Measurements from ENCODE around the gene CRTAP.
"Not testable (repeated sequence)": the region's sequence is repeated elsewhere in the genome, so short reads cannot be mapped to it uniquely, and the experiment has no call there.

The CRTAP gene

DNA sequence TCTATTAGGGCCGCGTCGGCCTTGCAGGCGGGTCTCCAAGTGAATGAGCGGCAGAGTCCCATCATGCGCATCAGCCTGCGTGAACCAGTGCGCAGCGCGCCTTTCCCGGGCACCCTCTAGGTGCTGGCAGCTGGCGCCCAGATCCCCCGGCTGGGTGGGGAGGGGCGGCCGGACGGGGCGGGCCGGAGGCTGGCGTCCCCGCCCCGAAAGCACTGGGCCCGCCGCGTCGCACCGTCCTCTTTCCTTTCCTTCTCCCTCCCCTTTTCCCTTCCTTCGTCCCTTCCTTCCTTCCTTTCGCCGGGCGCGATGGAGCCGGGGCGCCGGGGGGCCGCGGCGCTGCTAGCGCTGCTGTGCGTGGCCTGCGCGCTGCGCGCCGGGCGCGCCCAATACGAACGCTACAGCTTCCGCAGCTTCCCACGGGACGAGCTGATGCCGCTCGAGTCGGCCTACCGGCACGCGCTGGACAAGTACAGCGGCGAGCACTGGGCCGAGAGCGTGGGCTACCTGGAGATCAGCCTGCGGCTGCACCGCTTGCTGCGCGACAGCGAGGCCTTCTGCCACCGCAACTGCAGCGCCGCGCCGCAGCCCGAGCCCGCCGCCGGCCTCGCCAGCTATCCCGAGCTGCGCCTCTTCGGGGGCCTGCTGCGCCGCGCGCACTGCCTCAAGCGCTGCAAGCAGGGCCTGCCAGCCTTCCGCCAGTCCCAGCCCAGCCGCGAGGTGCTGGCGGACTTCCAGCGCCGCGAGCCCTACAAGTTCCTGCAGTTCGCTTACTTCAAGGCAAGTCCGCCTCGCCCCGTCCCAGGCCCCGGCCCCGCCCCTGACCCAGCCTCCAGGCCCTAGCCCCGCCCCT lies at the start of gene CRTAP:
Gene CRTAP (plus strand): TSS at position 243 of the 850 bp plus-strand sequence. CDS start 64 bp downstream, at position 307.
- peak; percentile 98 for DNase-seq (ENCODE audit: low read depth)

GRCh38 chr3:33064929-33065328 lies 48.9 kb upstream of the CRTAP start:
- no peak for DNase-seq (ENCODE audit: low read depth)

DNA sequence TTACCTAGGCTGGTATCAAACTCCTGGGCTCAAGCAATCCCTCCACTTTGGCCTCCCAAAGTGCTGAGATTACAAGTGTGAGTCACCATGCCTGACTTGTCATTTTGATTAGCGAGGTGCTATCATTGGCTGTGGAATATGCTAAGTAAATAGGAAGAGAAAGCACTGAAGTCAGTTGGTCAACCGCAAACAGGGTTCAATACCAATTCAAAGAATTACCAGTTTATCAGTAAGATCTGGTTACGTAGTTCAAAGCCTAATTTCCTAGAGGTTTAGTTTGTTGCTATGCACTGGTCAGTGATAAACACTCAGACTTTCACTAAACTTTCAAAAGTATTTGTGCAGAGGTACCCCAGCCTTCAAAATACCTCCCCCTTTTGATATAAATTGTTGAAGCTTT lies 46.3 kb upstream of the CRTAP start:
- DNase-seq (ENCODE audit: low read depth), result no peak

GRCh38 chr3:33069862-33070261 lies 44.0 kb upstream of the CRTAP start:
- DNase-seq (ENCODE audit: low read depth), result peak; percentile 12

GRCh38 chr3:33071181-33071580 lies 42.6 kb upstream of the CRTAP start:
- DNase-seq (ENCODE audit: low read depth), result no peak

DNA sequence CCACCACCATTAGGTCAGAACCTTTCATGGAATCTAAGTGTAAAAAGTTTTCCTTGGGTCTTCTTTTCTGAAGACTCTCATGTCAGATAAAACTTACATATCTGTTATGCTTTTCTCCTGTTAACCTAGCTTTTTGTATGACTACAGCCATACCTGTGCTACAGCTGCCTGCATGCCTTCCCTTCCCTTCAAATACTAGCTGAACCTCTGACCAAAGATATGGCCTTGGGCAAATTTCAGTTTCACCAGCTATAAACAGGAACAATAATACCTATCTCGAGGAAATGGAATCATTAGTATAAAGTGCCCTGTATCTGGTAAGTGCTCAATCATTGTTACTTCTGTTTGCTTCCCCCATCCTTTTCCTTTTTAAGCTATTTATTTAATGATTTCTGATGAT lies 41.9 kb upstream of the CRTAP start:
- no peak for DNase-seq (ENCODE audit: low read depth)

DNA sequence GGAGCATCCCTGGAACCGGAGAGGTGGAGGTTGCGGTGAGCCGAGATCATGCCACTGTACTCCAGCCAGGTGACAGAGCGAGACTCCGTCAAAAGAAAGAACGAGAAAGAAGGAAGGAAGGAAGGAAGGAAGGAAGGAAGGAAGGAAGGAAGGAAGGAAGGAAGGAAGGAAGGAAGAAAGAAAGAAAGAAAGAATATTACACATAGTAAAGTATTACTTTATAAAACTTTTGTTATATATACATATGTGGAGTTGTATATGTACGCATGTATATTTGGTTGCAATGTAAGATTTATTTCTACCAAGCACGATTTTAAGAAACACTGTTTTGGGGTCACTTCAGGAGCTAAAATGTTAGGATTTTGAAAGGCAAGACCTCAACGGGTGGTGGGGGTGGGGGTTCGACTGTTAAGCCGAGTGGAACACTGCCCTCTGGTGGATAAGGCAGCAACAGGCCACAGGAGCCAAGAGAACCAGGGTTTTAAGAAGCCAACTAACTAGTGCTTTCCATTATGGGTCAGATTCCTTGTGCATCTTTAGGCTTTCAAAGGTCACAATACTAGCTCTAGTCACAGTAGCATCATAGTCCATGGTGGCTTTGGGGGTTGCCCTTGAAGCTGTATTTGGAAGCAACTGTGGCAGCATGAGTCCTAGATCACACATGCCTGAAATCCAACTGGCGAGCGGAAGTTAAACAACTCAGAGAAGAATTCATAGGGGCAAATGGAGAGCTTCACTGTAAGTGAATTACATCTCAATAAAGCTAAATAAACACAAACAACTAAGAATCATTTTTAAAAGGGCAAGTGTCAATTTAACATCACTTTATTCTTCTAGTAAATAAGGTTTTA lies 39.4 kb upstream of the CRTAP start:
- peak; percentile 65 for DNase-seq (ENCODE audit: low read depth)

GRCh38 chr3:33075995-33076394 lies 37.8 kb upstream of the CRTAP start:
- peak; percentile 41 for DNase-seq (ENCODE audit: low read depth)

GRCh38 chr3:33076952-33077351 lies 36.9 kb upstream of the CRTAP start:
- no peak for DNase-seq (ENCODE audit: low read depth)

DNA sequence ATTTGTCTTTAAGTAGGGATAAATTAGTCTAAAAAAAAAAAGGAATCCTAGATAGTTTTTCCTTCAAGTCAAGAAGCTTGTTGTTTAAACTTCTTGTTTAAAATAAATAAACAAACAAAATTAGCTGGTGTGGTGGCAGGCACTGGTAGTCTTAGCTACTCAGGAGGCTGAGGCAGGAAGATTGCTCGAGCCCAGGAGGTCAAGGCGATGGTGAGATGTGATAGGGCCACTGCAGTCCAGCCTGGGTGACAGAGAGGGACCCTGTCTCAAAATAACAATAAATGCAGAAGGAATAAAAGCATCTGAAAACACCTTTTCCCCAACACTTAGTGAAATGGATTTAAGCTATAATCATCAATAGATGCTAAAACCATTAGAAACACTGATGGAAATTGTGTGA lies 35.8 kb upstream of the CRTAP start:
- DNase-seq (ENCODE audit: low read depth), result no peak

- DNase-seq (ENCODE audit: low read depth), result not testable (repeated sequence)
Measured at GRCh38 chr3:33079813-33080212, 34.0 kb upstream of the CRTAP start.

DNA sequence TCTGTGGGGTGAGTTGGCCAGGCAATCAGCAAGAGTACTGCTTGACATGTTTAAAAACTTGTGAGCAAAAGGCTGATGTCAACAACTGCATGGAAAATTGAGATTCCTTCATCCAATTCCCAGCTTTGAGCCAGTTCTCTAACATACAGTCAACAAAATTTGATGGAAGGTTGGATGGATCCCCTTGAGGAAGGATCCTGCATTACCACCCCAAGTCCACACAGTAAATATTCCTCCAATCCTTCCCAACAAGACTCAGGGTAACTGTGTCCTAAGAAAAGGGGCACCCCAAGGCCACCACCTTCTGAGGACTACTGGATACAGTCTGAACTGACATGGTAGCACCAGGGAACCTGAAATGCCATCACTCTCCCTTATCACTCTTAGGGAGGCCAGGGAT lies 32.0 kb upstream of the CRTAP start:
- no peak for DNase-seq (ENCODE audit: low read depth)

- no peak for DNase-seq (ENCODE audit: low read depth)
Measured at GRCh38 chr3:33083958-33084357, 29.9 kb upstream of the CRTAP start.

- no peak for DNase-seq (ENCODE audit: low read depth)
Measured at GRCh38 chr3:33088691-33089090, 25.1 kb upstream of the CRTAP start.

- no peak for DNase-seq (ENCODE audit: low read depth)
Measured at GRCh38 chr3:33089515-33089914, 24.3 kb upstream of the CRTAP start.

DNA sequence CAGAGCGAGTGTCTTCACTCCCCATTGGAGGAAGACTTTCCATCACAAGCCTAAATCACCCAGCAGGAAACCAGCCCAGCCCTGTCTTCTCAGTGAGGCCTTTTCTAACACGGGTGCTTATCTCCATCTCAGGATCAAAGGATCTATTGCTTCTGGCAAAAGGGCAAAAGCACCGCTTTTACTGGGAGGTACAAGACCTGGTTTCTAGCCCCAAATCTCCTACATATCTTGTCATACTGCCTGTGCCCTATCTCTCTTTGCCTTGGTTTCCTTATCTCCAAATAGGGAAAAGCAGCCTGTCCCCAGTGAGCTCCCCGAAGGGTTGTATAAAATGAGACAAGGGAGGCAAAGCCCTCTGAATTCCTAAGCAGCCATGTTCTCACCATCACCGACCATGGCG lies 22.1 kb upstream of the CRTAP start:
- DNase-seq (ENCODE audit: low read depth), result no peak

DNA sequence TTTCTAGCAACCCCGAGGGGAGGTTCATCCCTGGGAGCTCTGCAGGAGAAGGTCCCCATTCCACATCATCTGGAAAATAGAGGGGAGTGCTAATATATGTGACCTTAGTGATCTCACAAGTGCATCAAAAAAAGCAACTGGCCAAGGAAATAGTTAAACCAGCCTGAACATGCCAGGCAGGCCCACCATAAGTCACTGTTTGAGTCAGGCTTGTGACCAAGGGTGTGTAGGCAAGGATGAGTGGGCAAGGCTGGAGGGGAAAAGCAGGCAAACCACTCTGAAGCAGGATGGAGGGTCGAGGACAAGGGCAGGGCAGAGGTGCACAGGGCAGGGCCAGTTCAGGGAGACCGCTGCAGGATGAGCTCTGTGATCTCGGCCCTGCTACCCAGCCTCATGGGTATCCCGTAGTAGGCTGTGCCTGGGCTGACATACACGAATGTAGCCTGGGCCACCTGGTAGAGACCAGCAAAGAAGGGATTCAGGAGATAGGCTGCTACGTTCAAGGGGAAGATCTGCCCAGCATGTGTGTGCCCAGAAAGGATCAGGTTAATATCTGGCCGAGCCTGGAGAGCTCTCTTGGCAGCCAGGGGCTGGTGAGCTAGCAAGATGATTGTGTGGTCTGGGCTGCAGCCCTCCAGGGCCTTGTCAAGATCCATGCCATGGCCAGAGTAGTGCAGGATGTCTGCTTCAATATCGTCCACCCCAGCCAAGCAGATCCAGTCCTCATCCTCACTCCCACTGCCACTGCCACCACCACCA lies 21.1 kb upstream of the CRTAP start:
- no peak for DNase-seq (ENCODE audit: low read depth)

DNA sequence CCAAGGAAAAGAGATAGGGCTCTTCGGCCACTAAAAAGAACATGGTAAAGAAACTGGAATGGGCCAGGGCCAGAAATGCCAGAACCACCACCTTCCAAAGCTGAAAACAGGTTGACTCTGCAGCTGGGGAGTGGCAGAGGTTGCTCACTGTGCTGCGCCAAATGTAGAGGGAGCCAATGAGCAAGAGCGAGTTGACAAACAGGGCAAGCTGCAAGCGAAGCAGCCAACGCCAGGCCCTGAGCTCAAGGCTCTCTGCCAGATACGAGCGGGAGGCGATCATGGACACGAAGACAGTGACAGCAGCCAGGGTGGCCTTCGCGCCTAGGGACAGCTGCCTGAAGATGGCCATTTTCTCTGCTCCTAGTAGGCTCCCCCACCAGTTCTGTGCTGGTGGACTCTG lies 20.0 kb upstream of the CRTAP start:
- DNase-seq (ENCODE audit: low read depth), result no peak

GRCh38 chr3:33095436-33095835 lies 18.4 kb upstream of the CRTAP start:
- DNase-seq (ENCODE audit: low read depth), result no peak

DNA sequence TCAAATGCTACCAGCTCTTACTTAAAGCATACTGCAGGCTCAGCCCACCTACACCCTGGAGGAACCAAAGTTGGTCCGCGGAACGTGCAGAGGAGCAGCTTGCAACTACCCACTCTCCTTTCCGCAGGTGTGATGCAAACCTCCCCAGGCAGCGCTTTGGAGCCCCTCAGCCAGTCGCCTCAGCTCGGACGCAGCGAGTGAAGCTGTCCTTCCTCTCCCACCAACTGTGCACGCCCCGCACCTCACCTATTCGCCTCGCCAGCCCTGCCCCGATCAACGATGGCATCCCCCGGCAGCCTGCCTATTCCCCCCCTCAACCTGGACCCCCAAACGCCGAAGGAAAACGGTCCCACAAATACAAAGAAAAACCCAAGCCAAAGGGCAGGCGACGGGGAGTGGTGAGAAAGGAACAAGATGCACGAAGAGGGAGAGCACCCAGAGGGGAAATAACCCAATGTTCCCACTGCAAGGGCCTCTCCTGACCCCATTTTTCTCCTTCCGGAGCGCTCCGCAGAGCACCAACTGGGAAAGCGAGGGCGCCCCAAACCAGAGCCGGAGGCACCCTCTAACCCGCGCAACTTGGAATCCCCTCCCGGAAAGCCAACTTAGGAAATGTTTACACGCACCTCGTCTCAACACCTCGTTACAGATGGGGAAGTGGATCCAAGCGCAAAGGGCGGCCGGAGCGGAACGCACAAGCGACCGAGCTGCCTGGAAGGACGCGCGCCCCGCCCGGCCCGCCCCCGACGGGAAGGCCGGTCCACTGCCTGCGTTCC lies 17.5 kb upstream of the CRTAP start:
- DNase-seq (ENCODE audit: low read depth), result no peak

DNA sequence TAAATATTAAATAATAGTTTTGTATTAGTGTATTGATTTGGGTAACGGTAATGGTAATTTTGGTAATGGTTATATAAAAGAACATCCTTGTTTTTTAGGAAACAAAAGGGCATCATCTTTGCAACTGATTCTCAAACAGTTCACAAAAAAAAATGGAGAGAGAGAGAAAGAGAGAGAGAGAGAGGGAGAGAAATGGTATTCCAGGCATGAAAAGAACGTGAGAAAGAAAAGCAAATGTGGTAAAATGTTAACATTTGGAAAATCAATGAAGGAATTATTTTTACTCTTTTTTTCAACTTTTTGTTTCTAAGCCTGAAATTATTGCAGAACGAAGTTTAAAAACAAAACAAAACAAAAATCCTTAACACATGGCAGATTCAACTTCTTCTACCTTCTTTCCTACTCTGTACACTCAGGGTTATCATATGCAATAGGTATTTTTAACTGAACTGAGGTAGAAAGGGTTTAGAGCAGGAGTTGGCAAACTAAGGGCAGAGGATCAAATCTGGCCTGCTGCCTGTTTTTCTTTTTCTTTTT lies 14.6 kb upstream of the CRTAP start:
- DNase-seq (ENCODE audit: low read depth), result no peak
